HUES48 (cell line): ENCODE data around the gene KLF5.
"Not testable (repeated sequence)": the region's sequence is repeated elsewhere in the genome, so short reads cannot be mapped to it uniquely, and the experiment has no call there.

Source experiments
- H3K27ac ChIP-seq: one replicate; pipeline ENCODE4 v1.7.0; 2013; ENCODE audit warnings: low read depth, low read length, inconsistent platforms
- H3K27me3 ChIP-seq: 2 replicates; pipeline ENCODE4 v1.6.1; 2013; ENCODE audit warnings: mild to moderate bottlenecking, low read length; ENCODE audit not compliant: control insufficient read depth, insufficient read depth
- H3K36me3 ChIP-seq: 2 replicates; pipeline ENCODE4 v1.6.1; 2013; ENCODE audit warnings: low read length; ENCODE audit not compliant: control insufficient read depth, insufficient read depth
- H3K4me1 ChIP-seq: 2 replicates; pipeline ENCODE4 v1.6.1; 2013; ENCODE audit warnings: mild to moderate bottlenecking, low read length; ENCODE audit not compliant: control insufficient read depth, insufficient read depth
- H3K4me3 ChIP-seq: 2 replicates; pipeline ENCODE4 v1.5.1; 2013; ENCODE audit warnings: mild to moderate bottlenecking, low read depth, low read length
- H3K9ac ChIP-seq: 2 replicates; pipeline ENCODE4 v1.6.1; 2013; ENCODE audit warnings: mild to moderate bottlenecking, low read depth, low read length, moderate library complexity
- H3K9me3 ChIP-seq: 2 replicates; pipeline ENCODE4 v1.6.1; 2013; ENCODE audit warnings: low read length; ENCODE audit not compliant: control insufficient read depth, insufficient read depth

KLF5 gene

DNA sequence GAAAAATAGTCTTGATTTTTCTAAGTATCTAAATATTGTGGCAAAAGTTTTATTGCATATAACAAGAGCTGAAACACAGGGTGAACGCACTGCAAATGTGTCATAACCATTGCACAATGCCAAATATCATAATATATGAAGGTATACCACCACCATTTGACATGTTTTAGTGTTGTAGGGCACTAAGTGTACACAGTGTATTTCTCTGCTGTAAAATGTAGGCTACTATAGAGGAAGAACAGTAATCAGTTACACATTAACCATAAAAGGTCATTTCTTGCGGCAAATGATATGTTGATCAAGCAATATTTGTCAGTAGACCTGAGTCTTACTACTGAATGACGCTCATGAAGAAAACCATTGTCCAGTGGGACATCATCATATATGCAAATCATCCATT lies 18.3 kb upstream of the KLF5 start:
- Histone ChIP-seq H3K4me1 (peaks cover 22% of the 10 kb centered on the region), H3K27ac (no peak overlapping the region), H3K4me3 (no peak overlapping the region), H3K36me3 (no peaks in the 10 kb centered on the region), H3K9ac (no peak overlapping the region), H3K9me3 (no peaks in the 10 kb centered on the region), H3K27me3 (0 out of 2 replicates have a peak, but pooled peaks cover 5% of the 10 kb centered on the region)

DNA sequence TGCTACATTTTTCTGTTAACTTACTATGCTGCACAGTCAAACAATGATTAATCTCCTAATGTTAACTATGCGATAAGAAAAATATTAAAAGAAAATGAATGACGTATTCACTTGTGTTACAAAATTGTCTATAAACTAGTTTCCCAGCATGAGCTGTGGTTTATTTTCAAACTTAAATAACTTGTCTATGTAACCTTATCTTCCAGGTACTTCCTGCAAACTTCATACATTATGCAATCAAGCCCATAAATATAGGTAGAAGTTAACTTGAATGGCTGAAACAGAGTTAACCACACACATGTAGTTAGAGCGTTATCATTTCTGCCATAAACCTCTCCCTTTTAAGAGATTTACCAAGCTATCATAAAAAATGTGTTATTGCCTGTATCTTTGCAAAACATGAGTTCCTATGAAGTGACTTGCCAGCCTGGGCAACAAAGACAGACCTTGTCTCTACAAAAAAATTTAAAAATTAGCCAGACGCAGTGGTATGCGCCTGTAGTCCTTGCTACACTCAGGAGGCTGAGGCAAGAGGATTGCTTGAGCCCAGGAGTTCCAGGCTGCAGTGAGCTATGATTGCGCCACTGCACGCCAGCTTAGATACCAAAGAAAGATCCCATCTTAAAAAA lies 17.7 kb upstream of the KLF5 start:
- Histone ChIP-seq H3K4me3 (no peak overlapping the region), H3K36me3 (no peaks in the 10 kb centered on the region), H3K27ac (no peak overlapping the region), H3K4me1 (peaks cover 22% of the 10 kb centered on the region), H3K9ac (no peak overlapping the region), H3K9me3 (no peaks in the 10 kb centered on the region), H3K27me3 (0 out of 2 replicates have a peak, but pooled peaks cover 5% of the 10 kb centered on the region)

DNA sequence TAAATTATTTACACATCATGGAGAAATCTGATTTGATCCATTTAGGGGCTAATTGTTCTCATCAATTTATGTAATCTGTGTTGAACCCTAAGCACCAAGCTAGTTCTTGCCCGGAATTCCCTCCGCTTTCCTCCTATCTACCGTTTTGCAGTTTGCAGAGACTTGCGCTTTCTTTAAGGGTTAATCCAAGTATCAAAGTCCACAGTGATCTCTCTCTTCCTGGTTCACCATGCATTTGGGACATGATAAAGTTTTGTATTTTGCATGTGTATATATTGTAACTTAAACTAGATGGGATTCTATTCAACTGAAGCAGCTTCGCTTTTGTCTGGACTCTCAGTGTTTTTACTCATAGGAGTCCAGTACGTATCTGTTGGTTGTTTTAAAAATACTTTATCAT lies 13.8 kb upstream of the KLF5 start:
- Histone ChIP-seq H3K9ac (no peak overlapping the region), H3K36me3 (no peaks in the 10 kb centered on the region), H3K27me3 (no peaks in the 10 kb centered on the region), H3K9me3 (no peaks in the 10 kb centered on the region), H3K4me3 (no peak overlapping the region), H3K27ac (no peak overlapping the region), H3K4me1 (peaks cover 5% of the 10 kb centered on the region)

DNA sequence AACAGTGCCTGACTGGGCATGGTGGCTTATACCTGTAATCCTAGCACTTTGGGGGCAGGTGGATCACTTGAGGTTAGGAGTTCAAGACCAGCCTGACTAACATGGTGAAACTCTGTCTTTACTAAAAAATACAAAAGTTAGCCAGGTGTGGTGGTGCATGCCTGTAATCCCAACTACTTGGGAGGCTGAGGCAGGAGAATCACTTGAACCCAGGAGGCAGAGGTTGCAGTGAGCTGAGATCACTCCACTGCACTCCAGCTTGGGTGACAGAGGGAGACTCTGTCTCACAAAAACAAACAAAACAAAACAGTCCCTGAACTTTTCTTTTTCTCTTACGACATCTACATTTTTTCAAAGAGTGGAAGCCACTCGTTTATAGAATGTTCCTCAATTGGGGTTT lies 10.2 kb upstream of the KLF5 start:
- not testable (repeated sequence) for H3K27me3 ChIP-seq, H3K36me3 ChIP-seq, H3K4me1 ChIP-seq, H3K4me3 ChIP-seq, H3K9ac ChIP-seq, H3K9me3 ChIP-seq, H3K27ac ChIP-seq

DNA sequence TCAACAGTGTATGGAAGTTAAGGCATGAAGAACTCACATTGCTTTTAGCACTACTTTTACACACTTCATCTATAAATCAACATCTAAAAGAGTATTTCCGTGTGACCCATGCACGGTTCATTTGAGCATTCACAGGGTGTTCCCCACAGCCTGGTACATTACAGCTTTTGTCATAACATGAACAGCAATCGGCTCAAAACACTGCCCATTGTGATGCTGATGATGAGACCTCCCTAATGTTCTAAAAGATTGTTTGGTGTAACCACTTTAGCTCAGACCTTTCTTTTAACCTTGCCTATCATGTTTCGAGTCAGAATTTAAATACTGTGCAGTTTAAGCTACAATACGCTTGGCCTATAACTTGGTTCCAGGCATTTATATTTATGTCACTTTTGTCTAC lies 4.1 kb upstream of the KLF5 start:
- H3K4me1 ChIP-seq: peaks cover 20% of the 10 kb centered on the region
- no peak overlapping the region for H3K4me3 ChIP-seq
- H3K27ac ChIP-seq: no peak overlapping the region
- no peaks in the 10 kb centered on the region for H3K36me3 ChIP-seq
- H3K9me3 ChIP-seq: no peaks in the 10 kb centered on the region
- H3K9ac ChIP-seq: no peak overlapping the region
- H3K27me3 ChIP-seq: peaks cover 22% of the 10 kb centered on the region

DNA sequence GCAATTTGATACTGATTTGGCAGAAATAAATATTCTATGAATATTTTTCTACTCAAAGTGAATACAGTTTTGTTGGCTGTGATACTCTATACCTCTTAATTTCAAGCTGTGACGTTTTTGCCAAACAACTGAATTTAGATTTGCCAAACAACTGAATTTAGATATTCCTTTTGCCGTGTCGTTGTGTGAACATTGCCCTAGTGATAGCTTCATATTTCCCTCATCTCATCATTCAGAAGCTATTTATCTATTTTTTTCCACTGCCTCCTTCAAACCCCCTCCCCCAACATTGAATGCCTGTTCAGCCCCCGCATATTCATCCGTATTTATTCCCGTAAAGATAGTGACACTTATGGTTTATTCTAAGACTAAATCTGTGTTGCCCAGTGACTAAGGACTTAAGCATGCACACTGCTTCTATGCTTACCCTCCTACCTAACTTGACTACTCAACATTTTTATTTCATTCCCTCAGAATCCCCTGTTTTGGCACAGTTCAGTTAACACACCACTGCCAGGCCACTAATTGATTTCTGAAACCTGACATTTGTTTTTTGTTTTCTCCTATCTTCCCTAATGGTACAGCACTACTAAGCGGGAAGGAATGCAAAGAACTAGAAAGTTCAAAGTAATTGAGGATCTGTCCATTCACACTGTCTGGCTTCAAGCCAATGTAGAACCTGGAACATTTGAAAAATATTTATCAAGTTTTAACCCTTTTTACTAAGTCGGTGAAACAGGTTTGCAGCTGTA lies 2.8 kb upstream of the KLF5 start:
- no peaks in the 10 kb centered on the region for H3K9me3 ChIP-seq
- H3K9ac ChIP-seq: no peak overlapping the region
- no peak overlapping the region for H3K27ac ChIP-seq
- H3K4me1 ChIP-seq: peaks cover 23% of the 10 kb centered on the region
- peaks cover 35% of the 10 kb centered on the region for H3K27me3 ChIP-seq
- no peaks in the 10 kb centered on the region for H3K36me3 ChIP-seq
- H3K4me3 ChIP-seq: no peak overlapping the region

DNA sequence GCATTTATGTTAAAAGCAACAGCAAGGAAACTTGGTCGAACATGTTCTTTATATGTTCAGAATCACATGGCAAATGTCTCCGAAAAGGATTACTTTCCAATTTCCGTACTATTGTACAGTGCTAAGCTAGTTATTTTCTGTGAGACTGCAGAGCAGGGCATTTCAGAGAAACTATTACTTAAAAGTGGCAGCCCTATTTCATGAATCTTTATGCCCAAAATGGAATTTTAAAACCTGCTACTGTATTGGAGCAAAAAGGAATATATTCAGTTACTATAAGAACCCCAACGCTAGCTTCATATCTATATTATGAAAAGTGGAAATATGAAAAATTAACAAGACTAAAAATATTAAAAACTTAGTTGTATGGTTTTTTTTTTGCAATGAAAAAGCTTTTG lies 2.2 kb upstream of the KLF5 start:
- H3K27ac ChIP-seq: no peak overlapping the region
- H3K27me3 ChIP-seq: peaks cover 41% of the 10 kb centered on the region
- H3K4me1 ChIP-seq: peaks cover 26% of the 10 kb centered on the region
- no peak overlapping the region for H3K4me3 ChIP-seq
- no peaks in the 10 kb centered on the region for H3K36me3 ChIP-seq
- H3K9ac ChIP-seq: no peak overlapping the region
- no peaks in the 10 kb centered on the region for H3K9me3 ChIP-seq

DNA sequence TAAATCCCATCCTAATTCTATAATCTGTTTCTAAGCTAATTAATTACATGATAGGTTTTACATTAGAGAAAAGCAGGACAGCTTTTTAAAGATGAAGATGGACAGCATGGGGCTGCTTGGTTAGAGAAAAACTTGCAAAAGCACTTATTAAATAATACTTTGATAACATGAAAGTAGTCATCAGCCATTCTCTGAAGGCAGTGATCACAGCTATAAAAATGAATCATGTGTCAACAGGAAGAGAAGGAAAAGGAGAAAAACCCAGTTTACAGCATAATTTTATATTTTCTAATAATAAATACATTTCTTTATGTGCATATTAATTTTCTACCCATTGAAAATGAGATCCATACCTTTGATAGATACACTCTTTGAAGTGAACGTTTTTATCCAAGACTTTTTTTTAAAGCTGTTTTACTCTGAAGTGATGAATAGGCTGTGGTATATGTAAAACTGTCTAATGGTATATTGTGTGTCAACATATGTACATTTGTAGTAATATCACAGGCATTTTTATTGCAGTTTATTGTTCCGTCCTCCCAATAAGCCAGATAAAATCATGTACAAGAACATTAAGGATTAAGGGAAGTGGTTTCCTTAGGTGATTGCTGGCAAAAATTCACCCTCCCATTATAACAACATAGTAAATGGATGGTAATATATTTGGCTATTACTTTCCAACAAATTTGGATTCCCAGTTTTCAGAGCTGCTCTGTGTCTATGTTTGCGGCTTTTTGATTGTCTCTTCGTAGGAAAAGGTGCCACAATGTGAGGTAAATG lies 1.3 kb upstream of the KLF5 start:
- Histone ChIP-seq H3K36me3 (no peaks in the 10 kb centered on the region), H3K9ac (no peak overlapping the region), H3K4me1 (peaks cover 33% of the 10 kb centered on the region), H3K27ac (no peak overlapping the region), H3K9me3 (no peaks in the 10 kb centered on the region), H3K27me3 (peaks cover 50% of the 10 kb centered on the region), H3K4me3 (no peak overlapping the region)

DNA sequence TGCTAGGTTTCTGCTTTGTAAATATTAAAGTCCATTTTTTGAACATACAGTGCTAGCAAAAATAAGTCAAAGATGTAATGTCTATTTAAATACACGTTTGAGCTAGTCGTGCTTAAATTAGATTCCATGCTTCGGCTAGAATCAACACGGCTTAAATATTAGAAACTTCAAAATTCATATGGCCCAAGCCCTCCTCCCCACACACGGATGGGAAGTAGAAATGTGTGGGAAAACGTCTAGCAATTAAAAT lies 816 bp upstream of the KLF5 start:
- H3K9me3 ChIP-seq: no peaks in the 10 kb centered on the region
- H3K9ac ChIP-seq: no peak overlapping the region
- peaks cover 34% of the 10 kb centered on the region for H3K4me1 ChIP-seq
- no peak overlapping the region for H3K27ac ChIP-seq
- H3K27me3 ChIP-seq: peaks cover 55% of the 10 kb centered on the region
- no peaks in the 10 kb centered on the region for H3K36me3 ChIP-seq
- H3K4me3 ChIP-seq: peak overlapping the region; percentile 73

DNA sequence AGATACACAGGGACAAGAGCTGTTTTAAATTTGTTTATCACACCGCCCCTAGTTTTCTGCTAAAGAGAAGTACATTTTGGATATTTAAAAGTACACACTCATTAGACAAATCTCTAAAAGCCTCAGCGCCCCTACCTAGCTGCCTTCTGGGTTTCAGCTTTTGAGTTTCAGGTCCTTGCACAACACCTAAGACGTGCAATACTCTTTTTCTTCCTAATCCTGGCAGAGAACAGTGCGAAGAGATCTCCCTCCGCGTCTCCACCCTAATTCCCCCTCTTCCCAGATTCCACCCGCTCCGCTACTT lies 421 bp upstream of the KLF5 start:
- H3K27me3 ChIP-seq: peaks cover 59% of the 10 kb centered on the region
- H3K27ac ChIP-seq: no peak overlapping the region
- H3K4me1 ChIP-seq: peaks cover 38% of the 10 kb centered on the region

DNA sequence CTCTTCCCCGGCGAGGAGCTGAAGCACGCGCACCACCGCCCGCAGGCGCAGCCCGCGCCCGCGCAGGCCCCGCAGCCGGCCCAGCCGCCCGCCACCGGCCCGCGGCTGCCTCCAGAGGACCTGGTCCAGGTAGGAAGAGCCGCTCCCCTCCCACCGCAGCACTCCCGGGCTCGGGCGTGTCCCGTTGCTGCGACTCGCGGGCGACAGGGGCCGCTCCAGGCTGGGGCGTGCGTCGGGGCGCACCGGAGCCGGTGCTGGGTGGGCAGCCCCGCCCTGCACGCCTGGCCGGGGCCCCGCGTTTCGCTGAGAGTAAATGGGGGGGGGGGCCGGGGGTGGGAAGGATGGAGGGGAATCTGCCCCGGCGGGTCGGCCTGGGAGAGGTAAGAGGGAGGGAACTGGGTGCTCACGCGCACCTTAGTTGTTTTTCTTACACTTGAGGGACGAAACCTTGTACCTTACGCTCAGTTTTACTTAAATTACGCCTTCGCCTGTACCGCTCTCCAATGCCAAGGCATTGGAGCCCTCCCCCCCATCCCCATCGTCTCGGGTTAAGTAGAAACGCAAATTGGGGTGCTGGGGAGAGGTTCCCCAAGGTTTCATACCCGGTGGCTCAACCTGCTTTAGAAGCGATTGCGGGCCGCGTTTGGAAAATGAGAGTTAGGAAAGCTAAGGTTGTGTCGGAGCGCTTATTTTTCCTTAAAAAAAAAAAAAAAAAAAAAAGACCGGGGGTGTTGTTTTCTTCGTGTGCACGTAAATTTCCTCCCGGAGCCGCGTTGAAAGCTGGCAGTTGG lies 850 bp downstream of the KLF5 start:
- H3K4me1 ChIP-seq: peaks cover 46% of the 10 kb centered on the region
- H3K4me3 ChIP-seq: peak overlapping the region; percentile 73
- no peak overlapping the region for H3K27ac ChIP-seq
- H3K36me3 ChIP-seq: no peaks in the 10 kb centered on the region
- H3K9ac ChIP-seq: peak overlapping the region; percentile 5
- no peaks in the 10 kb centered on the region for H3K9me3 ChIP-seq
- peaks cover 66% of the 10 kb centered on the region for H3K27me3 ChIP-seq

More for the DNA sequence above, 421 bp upstream of the KLF5 start:
- H3K4me3 ChIP-seq: peak overlapping the region; percentile 73
- H3K9me3 ChIP-seq: no peaks in the 10 kb centered on the region
- no peaks in the 10 kb centered on the region for H3K36me3 ChIP-seq
- no peak overlapping the region for H3K9ac ChIP-seq
